Measurements from ENCODE around the gene STEAP2.

DNA sequence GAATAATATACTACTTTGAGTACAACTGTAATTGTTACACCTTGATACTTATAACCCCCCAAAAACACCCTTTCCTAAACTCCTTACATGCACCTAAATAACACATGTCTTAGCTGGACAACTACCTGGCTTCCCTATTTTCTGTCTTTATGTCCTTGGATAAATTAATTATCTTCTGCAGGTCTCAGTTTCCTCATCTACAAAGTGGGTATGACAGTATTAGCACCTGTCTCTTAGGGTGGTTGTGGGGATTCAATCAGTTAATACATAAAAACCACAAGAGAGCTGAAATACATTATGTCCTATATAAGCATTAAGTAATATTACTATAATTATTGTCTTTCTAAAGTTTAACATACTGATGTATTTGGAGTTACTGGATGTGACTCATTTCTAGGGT, 10.8 kb downstream of the STEAP2 start:
- TF ChIP-seq, protein P1, sequence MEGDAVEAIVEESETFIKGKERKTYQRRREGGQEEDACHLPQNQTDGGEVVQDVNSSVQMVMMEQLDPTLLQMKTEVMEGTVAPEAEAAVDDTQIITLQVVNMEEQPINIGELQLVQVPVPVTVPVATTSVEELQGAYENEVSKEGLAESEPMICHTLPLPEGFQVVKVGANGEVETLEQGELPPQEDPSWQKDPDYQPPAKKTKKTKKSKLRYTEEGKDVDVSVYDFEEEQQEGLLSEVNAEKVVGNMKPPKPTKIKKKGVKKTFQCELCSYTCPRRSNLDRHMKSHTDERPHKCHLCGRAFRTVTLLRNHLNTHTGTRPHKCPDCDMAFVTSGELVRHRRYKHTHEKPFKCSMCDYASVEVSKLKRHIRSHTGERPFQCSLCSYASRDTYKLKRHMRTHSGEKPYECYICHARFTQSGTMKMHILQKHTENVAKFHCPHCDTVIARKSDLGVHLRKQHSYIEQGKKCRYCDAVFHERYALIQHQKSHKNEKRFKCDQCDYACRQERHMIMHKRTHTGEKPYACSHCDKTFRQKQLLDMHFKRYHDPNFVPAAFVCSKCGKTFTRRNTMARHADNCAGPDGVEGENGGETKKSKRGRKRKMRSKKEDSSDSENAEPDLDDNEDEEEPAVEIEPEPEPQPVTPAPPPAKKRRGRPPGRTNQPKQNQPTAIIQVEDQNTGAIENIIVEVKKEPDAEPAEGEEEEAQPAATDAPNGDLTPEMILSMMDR (IDR thresholded peaks at IDR 0.05 in 4 of 5, conservative IDR thresholded peaks at IDR 0.05 in 1 of 5) = no peak
- no peak for TF ChIP-seq POLR2A (IDR thresholded peaks at IDR 0.05)
